Measurements from ENCODE around the gene SAMSN1.

Gene SAMSN1

GRCh38 chr21:14438211-14438610, 107.9 kb downstream of the SAMSN1 start:
- Mint-ChIP-seq H3K4me1 (ENCODE audit: low read depth) (no peaks in the 10 kb centered on the region), H3K27me3 (ENCODE audit: low read depth) (peaks cover 2% of the 10 kb centered on the region), H3K9me3 (peaks cover 8% of the 10 kb centered on the region), H3K36me3 (ENCODE audit: low read depth) (peaks cover 1% of the 10 kb centered on the region), H3K27ac (no peak overlapping the region), H3K4me3 (no peak overlapping the region)
- DNase-seq (ENCODE audit: low spot score) = no peak

- Mint-ChIP-seq H3K27me3 (ENCODE audit: low read depth) (peaks cover 14% of the 10 kb centered on the region), H3K9me3 (peaks cover 8% of the 10 kb centered on the region), H3K4me3 (no peak overlapping the region), H3K36me3 (ENCODE audit: low read depth) (peaks cover 1% of the 10 kb centered on the region), H3K4me1 (ENCODE audit: low read depth) (no peaks in the 10 kb centered on the region), H3K27ac (no peak overlapping the region)
- no peak for DNase-seq (ENCODE audit: low spot score)
These were observed 110.7 kb downstream of the SAMSN1 start for GRCh38 chr21:14435423-14435822.
